ENCODE results near the gene TTC24.

DNA sequence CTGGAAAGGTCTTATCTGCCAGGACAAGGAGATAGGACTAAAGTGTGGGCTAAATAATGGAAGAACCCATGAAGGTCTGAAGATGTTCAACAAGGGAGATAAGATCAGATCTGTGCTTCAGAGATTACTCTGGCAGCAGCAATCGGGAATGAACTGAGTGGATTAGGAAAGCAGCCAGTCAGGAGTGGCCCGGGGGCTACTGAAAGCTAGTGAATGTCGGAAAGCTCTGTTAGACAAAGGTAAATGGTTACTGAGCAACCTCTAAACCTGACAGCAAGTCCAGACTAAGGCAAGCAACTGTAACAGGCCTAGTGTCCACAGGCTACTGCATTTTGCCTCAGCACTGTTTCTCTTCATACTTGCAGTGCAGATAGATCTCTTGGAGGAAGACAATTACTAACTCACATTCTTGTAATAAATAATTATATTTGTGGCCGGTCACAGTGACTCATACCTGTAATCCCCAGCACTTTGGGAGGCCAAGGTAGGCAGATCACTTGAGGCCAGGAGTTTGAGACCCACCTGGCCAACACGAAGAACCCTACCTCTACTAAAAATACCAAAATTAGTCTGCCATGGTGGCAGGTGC is 19.6 kb upstream of the TTC24 start:
- TF ChIP-seq, protein P1, sequence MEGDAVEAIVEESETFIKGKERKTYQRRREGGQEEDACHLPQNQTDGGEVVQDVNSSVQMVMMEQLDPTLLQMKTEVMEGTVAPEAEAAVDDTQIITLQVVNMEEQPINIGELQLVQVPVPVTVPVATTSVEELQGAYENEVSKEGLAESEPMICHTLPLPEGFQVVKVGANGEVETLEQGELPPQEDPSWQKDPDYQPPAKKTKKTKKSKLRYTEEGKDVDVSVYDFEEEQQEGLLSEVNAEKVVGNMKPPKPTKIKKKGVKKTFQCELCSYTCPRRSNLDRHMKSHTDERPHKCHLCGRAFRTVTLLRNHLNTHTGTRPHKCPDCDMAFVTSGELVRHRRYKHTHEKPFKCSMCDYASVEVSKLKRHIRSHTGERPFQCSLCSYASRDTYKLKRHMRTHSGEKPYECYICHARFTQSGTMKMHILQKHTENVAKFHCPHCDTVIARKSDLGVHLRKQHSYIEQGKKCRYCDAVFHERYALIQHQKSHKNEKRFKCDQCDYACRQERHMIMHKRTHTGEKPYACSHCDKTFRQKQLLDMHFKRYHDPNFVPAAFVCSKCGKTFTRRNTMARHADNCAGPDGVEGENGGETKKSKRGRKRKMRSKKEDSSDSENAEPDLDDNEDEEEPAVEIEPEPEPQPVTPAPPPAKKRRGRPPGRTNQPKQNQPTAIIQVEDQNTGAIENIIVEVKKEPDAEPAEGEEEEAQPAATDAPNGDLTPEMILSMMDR (conservative IDR thresholded peaks at IDR 0.05), result no peak
- no peak for TF ChIP-seq ZFX (IDR thresholded peaks at IDR 0.05)
